H1 (cell line): ENCODE measurements around the gene LHX8. TPM values are rescaled to one million over a fixed set of nuclear protein-coding genes. Genes with fewer than 3 reads are reported as not detected.

Experiments
- CTCF ChIA-PET: fragments of 300-600 bp; sonication (Branson Sonifier 250); formaldehyde crosslinking; loops from one replicate; lab custom pipeline; 2021; ENCODE audit not compliant: partially characterized antibody; lab: Charles Lee
- POLR2A ChIA-PET: fragments of 300-600 bp; sonication (Branson Sonifier 250); formaldehyde crosslinking; loops from one replicate; lab custom pipeline; 2021; ENCODE audit warnings: inconsistent platforms; ENCODE audit not compliant: partially characterized antibody; lab: Charles Lee
- DNase-seq, 2 experiments: peaks; one replicate each; pipeline versions ENCODE4 v3.0.0 to v3.0.0-alpha.2; 2010 to 2022; ENCODE audit warnings: low spot score in 2 of 2, low read depth in 1 of 2, mixed read lengths in 1 of 2
- FAIRE-seq: peaks from 2 replicates; lab custom pipeline; 2011; peaks lifted over from hg19 to GRCh38; lab: Jason Lieb, UNC
- H2AFZ ChIP-seq: 2 replicates; pipeline ENCODE4 v1.8.1; 2012; ENCODE audit warnings: low read length, inconsistent platforms
- H2AK5ac ChIP-seq: 2 replicates; pipeline ENCODE4 v1.6.1; 2013; ENCODE audit warnings: low read depth, low read length
- H2BK120ac ChIP-seq: replicated peaks from 2 replicates; pipeline ENCODE3; 2013; ENCODE audit warnings: low read depth, low read length, inconsistent platforms
- H2BK12ac ChIP-seq: 2 replicates; pipeline ENCODE4 v1.6.1; 2013; ENCODE audit warnings: low read depth, low read length
- H2BK15ac ChIP-seq: 2 replicates; pipeline ENCODE4 v1.6.1; 2013; ENCODE audit warnings: low read length
- H2BK20ac ChIP-seq: 2 replicates; pipeline ENCODE4 v1.6.1; 2013; ENCODE audit warnings: low read length
- H2BK5ac ChIP-seq: 2 replicates; pipeline ENCODE4 v1.6.1; 2013; ENCODE audit warnings: low read depth, low read length
- H3K14ac ChIP-seq: 2 replicates; pipeline ENCODE4 v1.6.1; 2013; ENCODE audit warnings: inconsistent platforms; ENCODE audit not compliant: insufficient read length
- H3K18ac ChIP-seq: 2 replicates; pipeline ENCODE4 v1.6.1; 2013; ENCODE audit warnings: low read length; ENCODE audit errors: extremely low read depth
- H3K23ac ChIP-seq: 2 replicates; pipeline ENCODE4 v1.6.1; 2013; ENCODE audit warnings: inconsistent platforms; ENCODE audit not compliant: insufficient read length
- H3K23me2 ChIP-seq: 2 replicates; pipeline ENCODE4 v1.6.1; 2013; ENCODE audit warnings: low read depth, low read length
- H3K27ac ChIP-seq: 2 replicates; pipeline ENCODE4 v1.6.1; 2011; ENCODE audit warnings: low read depth, low read length, inconsistent platforms
- H3K27me3 ChIP-seq, 4 experiments: replicated peaks in 1 of 4; 1 replicate in 1 of 4; 2 replicates in 3 of 4; pipeline versions ENCODE4 v1.6.1 to v1.8.1; 2011 to 2013; ENCODE audit warnings: low read length in 3 of 4, mild to moderate bottlenecking in 3 of 4, inconsistent platforms in 2 of 4, mixed read lengths in 2 of 4, moderate library complexity in 1 of 4; ENCODE audit not compliant: control insufficient read depth in 3 of 4, insufficient read depth in 3 of 4; ENCODE audit errors: extremely low read depth in 1 of 4
- H3K36me3 ChIP-seq, 4 experiments: 2 replicates each; pipeline versions ENCODE4 v1.6.1 to v1.8.1; 2011 to 2013; ENCODE audit warnings: mild to moderate bottlenecking in 4 of 4, low read length in 3 of 4, moderate library complexity in 2 of 4, control low read depth in 1 of 4, inconsistent platforms in 1 of 4; ENCODE audit not compliant: insufficient read depth in 4 of 4, control insufficient read depth in 2 of 4
- H3K4ac ChIP-seq: replicated peaks from 2 replicates; pipeline ENCODE3; 2013; ENCODE audit warnings: low read length, low read depth, mixed read lengths, inconsistent platforms; ENCODE audit not compliant: insufficient read length
- H3K4me1 ChIP-seq, 4 experiments: replicated peaks in 1 of 4; 1 replicate in 1 of 4; 2 replicates in 3 of 4; pipeline versions ENCODE4 v1.6.1 to v1.8.1; 2011 to 2013; ENCODE audit warnings: low read length in 3 of 4, inconsistent platforms in 2 of 4, mixed read lengths in 1 of 4; ENCODE audit not compliant: insufficient read depth in 4 of 4, control insufficient read depth in 3 of 4
- H3K4me2 ChIP-seq, 2 experiments: 2 replicates each; pipeline versions ENCODE4 v1.6.1 to v1.8.1; 2011 to 2013; ENCODE audit warnings: low read depth in 2 of 2, low read length in 2 of 2, control low read depth in 1 of 2, inconsistent platforms in 1 of 2, mild to moderate bottlenecking in 1 of 2; ENCODE audit not compliant: insufficient read depth in 1 of 2
- H3K4me3 ChIP-seq, 4 experiments: fragments of 200-600, 300-600 bp in 1 of 4; sonication (generic), shearing (Covaris generic), sonication (Bioruptor Twin) in 1 of 4; 2 replicates each; pipeline versions ENCODE4 v1.5.1 to v1.8.1; 2011 to 2016; ENCODE audit warnings: low read length in 4 of 4, low read depth in 3 of 4, control low read depth in 2 of 4, inconsistent platforms in 2 of 4, mild to moderate bottlenecking in 2 of 4, mixed read lengths in 1 of 4, moderate library complexity in 1 of 4; ENCODE audit not compliant: insufficient read depth in 2 of 4; ENCODE audit errors: extremely low read depth in 1 of 4
- H3K56ac ChIP-seq: replicated peaks from 2 replicates; pipeline ENCODE3; 2013; ENCODE audit warnings: low read depth, mild to moderate bottlenecking, mixed read lengths, low read length, inconsistent platforms; ENCODE audit not compliant: insufficient read length
- H3K79me1 ChIP-seq: 2 replicates; pipeline ENCODE4 v1.6.1; 2013; ENCODE audit warnings: low read depth, low read length, control low read depth
- H3K79me2 ChIP-seq, 2 experiments: 2 replicates each; pipeline versions ENCODE4 v1.6.1 to v1.8.1; 2012 to 2013; ENCODE audit warnings: low read length in 2 of 2, mild to moderate bottlenecking in 2 of 2, inconsistent platforms in 1 of 2; ENCODE audit not compliant: insufficient read depth in 2 of 2, control insufficient read depth in 1 of 2
- H3K9ac ChIP-seq, 4 experiments: replicated peaks in 1 of 4; 1 replicate in 1 of 4; 2 replicates in 3 of 4; pipeline versions ENCODE4 v1.6.1 to v1.8.1; 2011 to 2013; ENCODE audit warnings: low read depth in 3 of 4, low read length in 3 of 4, control low read depth in 2 of 4, mild to moderate bottlenecking in 2 of 4, moderate library complexity in 2 of 4, inconsistent platforms in 1 of 4; ENCODE audit errors: extremely low read depth in 1 of 4
- H3K9me3 ChIP-seq, 2 experiments: 2 replicates each; pipeline versions ENCODE4 v1.6.1 to v1.8.1; 2012 to 2013; ENCODE audit warnings: mild to moderate bottlenecking in 2 of 2, moderate library complexity in 2 of 2, control low read depth in 1 of 2, inconsistent platforms in 1 of 2, low read depth in 1 of 2, low read length in 1 of 2, mixed read lengths in 1 of 2; ENCODE audit not compliant: insufficient read depth in 2 of 2
- H4K20me1 ChIP-seq, 2 experiments: replicated peaks in 1 of 2; 2 replicates each; pipeline versions ENCODE3 to v1.8.1; 2011 to 2013; ENCODE audit warnings: inconsistent platforms in 2 of 2, low read length in 2 of 2, mild to moderate bottlenecking in 1 of 2; ENCODE audit not compliant: insufficient read depth in 2 of 2, control insufficient read depth in 1 of 2
- H4K5ac ChIP-seq: 2 replicates; pipeline ENCODE4 v1.6.1; 2013; ENCODE audit warnings: low read length, low read depth, mixed read lengths, inconsistent platforms; ENCODE audit not compliant: insufficient read length
- H4K8ac ChIP-seq: 2 replicates; pipeline ENCODE4 v1.8.0; 2013; ENCODE audit warnings: mild to moderate bottlenecking, moderate library complexity, low read length, inconsistent platforms; ENCODE audit not compliant: insufficient read depth; ENCODE audit errors: extremely low read depth
- H4K91ac ChIP-seq: replicated peaks from 2 replicates; pipeline ENCODE3; 2013; ENCODE audit warnings: low read length, mixed read lengths, inconsistent platforms; ENCODE audit not compliant: insufficient read length
- MAFK ChIP-seq: IDR thresholded peaks from 2 replicates; pipeline ENCODE4 v1.6.1; 2012; ENCODE audit warnings: low read depth, mild to moderate bottlenecking, improper control_type of control experiment, low read length
- WGBS, 2 experiments: shearing (Covaris generic) in 1 of 2; methylation state at CpG; one replicate each; pipeline versions ENCODE4 v1.1.6 to v1.1.7; 2013 to 2015; ENCODE audit warnings: low lambda C conversion rate in 2 of 2, mixed read lengths in 2 of 2, inconsistent platforms in 1 of 2, low coverage in 1 of 2, missing lambda C conversion rate in 1 of 2; ENCODE audit not compliant: insufficient replicate concordance in 2 of 2, insufficient coverage in 1 of 2, insufficient read length in 1 of 2; ENCODE audit errors: extremely low coverage in 1 of 2, missing lambda C conversion rate in 1 of 2; 5-methylcytosine and 5-hydroxymethylcytosine counted together
- polyA plus RNA-seq, 7 experiments: library from polyadenylated mRNA; depleted of rRNA in 3 of 7; stranded (reverse) in 5 of 7; unstranded in 2 of 7; fragments of >200 nt in 5 of 7; fragments of 200-250 nt in 2 of 7; gene quantifications; 1 replicate in 5 of 7; 2 replicates in 1 of 7; 4 replicates in 1 of 7; pipeline versions ENCODE4 v1.2.1 to v1.2.3, GENCODE V29; 2011 to 2013; ENCODE audit warnings: missing spikeins in 2 of 7, mixed read lengths in 2 of 7
- total RNA-seq: library from RNA; stranded (reverse); fragmentation: NEBNext Ultra II Directional; extraction: Animal tissue kit (Norgen Biotek cat#: 25700); gene quantifications from 2 replicates; pipeline ENCODE4 v1.2.1, GENCODE V29; 2021

Gene LHX8
- total and polyA plus RNA-seq, 2 of the 8 experiments (the other 6 are each of a cell fraction or from before 2014, with no cell fraction given), result 0.50 to 1.2 TPM

GRCh38 chr1:75099581-75099980, 34.6 kb upstream of the LHX8 start:
- H4K91ac ChIP-seq, result no peak overlapping the region
- H4K5ac ChIP-seq, result no peak overlapping the region
- DNase-seq (no peak), FAIRE-seq (no peak)
- H2AFZ ChIP-seq, result no peak overlapping the region
- H3K23me2 ChIP-seq, result no peaks in the 10 kb centered on the region; the same call in 1 of the 2 replicates
- no peak overlapping the region for H2BK120ac ChIP-seq
- H3K18ac ChIP-seq, result no peak overlapping the region
- H2AK5ac ChIP-seq, result no peak overlapping the region
- H3K9ac ChIP-seq, result no peak overlapping the region
- H2BK12ac ChIP-seq, result no peak overlapping the region
- CTCF ChIA-PET, result no interaction called here
- no peak overlapping the region for H3K27ac ChIP-seq
- no peak overlapping the region for H2BK20ac ChIP-seq
- no peaks in the 10 kb centered on the region for H3K9me3 ChIP-seq
- H3K4me2 ChIP-seq, result no peak overlapping the region
- peaks cover 0 to 4% (median 1%) of the 10 kb centered on the region in 4 experiments; a peak in 2 of 7 replicates for H3K4me1 ChIP-seq
- no peak overlapping the region for H3K23ac ChIP-seq
- H3K79me1 ChIP-seq, result no peaks in the 10 kb centered on the region
- H3K27me3 ChIP-seq, result no peaks in the 10 kb centered on the region
- no peak overlapping the region for H3K56ac ChIP-seq
- H3K4me3 ChIP-seq, result no peak overlapping the region
- no peaks in the 10 kb centered on the region for H3K36me3 ChIP-seq
- WGBS, 2 experiments, result 50% methylated on average over 2 of the region's 2 CpGs; no CpG with 5 or more reads in 1 of the 2 experiments
- H4K20me1 ChIP-seq, result no peaks in the 10 kb centered on the region
- POLR2A ChIA-PET, result no interaction called here
- TF ChIP-seq MAFK, result no peak
- TF ChIP-seq, all 59 proteins: peak for 0
- H2BK15ac ChIP-seq, result no peak overlapping the region
- no peak overlapping the region for H3K4ac ChIP-seq
- no peak overlapping the region for H2BK5ac ChIP-seq
- H3K79me2 ChIP-seq, result no peaks in the 10 kb centered on the region
- no peak overlapping the region for H3K14ac ChIP-seq
- H4K8ac ChIP-seq, result no peak overlapping the region
